ENCODE data around the gene CDH5.
"Not testable (repeated sequence)": the region's sequence is repeated elsewhere in the genome, so short reads cannot be mapped to it uniquely, and the experiment has no call there.

The CDH5 gene

DNA sequence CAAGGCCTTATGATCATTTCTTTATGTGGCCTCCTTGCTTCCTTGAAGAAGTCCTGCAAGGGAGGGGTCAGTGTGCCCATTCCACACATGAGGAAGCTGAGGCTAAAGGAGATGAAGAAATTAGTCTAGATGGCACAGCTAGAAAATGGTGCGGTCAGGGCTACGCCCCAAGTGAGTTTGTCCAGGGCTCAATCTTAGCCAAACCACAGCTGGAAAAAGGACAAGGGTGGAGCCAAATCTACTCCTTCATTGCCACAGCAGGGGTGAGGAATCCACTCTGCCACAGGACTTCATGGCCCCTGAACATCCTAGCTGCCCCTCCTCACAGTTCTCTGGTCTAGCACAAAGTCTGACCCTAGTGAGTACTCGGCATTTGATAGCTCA is 76.8 kb downstream of the CDH5 start:
- no peak overlapping the region for H3K27ac ChIP-seq
- no peak for DNase-seq (ENCODE audit: low spot score)
- TF ChIP-seq, protein P1, sequence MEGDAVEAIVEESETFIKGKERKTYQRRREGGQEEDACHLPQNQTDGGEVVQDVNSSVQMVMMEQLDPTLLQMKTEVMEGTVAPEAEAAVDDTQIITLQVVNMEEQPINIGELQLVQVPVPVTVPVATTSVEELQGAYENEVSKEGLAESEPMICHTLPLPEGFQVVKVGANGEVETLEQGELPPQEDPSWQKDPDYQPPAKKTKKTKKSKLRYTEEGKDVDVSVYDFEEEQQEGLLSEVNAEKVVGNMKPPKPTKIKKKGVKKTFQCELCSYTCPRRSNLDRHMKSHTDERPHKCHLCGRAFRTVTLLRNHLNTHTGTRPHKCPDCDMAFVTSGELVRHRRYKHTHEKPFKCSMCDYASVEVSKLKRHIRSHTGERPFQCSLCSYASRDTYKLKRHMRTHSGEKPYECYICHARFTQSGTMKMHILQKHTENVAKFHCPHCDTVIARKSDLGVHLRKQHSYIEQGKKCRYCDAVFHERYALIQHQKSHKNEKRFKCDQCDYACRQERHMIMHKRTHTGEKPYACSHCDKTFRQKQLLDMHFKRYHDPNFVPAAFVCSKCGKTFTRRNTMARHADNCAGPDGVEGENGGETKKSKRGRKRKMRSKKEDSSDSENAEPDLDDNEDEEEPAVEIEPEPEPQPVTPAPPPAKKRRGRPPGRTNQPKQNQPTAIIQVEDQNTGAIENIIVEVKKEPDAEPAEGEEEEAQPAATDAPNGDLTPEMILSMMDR (conservative IDR thresholded peaks at IDR 0.05; ENCODE audit: low read depth): no peak
- CTCF ChIA-PET: interaction anchor here (0.7 to 0.8 kb wide), 2 partner anchors 38 to 108 kb away, joined by 3 to 4 read pairs; no protein-coding TSS in a partner anchor
- POLR2A ChIA-PET (ENCODE audit: low non-redundant PET): no interaction called here

DNA sequence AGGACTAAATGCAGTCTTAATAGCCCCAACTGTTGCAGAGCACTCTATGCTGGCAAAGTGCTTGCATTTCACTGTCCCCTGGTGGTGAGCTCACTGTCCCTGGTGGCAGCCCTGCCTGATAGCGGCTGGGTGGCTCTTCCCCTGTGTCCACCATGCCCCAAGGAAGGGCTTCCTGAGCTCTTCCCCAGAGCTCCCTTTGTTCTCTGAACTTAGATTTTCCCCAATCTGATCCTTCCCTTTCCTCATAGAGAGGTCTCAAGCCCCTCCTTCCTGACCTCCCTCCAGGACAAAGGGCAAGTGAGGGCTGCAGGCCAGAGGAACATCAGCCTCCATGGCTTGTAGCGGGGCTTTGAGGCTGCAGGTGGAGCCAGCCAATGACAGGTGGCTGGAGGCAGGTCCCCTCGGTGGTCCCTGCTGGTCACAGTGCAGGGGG is 77.6 kb downstream of the CDH5 start:
- POLR2A ChIA-PET (ENCODE audit: low non-redundant PET): no interaction called here
- CTCF ChIA-PET: interaction anchor here (0.8 to 1.0 kb wide), 2 partner anchors 9 to 38 kb away, joined by 3 to 4 read pairs; no protein-coding TSS in a partner anchor
- TF ChIP-seq, protein P1 (conservative IDR thresholded peaks at IDR 0.05; ENCODE audit: low read depth): no peak
- DNase-seq (ENCODE audit: low spot score): no peak
- H3K27ac ChIP-seq: no peak overlapping the region

DNA sequence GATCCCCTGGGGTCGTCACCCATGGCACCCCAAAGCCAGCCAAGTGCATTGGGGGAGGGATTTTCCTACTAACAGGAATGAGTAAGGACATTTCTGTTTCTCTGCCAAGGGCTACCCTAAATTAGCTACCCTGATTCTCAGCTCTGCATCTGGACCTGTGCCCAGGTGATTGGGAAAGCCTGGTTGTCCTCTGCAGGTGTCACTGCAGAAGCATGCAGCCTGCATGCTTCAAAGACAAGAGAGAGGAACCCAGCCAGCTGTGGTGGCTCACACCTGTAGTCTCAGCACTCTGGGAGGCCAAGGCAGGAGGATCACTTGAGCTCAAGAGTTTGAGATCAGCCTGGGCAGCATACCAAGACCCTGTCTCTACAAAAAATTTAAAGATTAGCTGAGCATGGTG is 80.2 kb downstream of the CDH5 start:
- H3K27ac ChIP-seq: no peak overlapping the region
- POLR2A ChIA-PET (ENCODE audit: low non-redundant PET): no interaction called here
- DNase-seq (ENCODE audit: low spot score): no peak
- CTCF ChIA-PET: interaction anchor here (0.6 kb wide), 1 partner anchor 101 kb away, joined by 4 read pairs; no protein-coding TSS in a partner anchor
- TF ChIP-seq, protein P1 (conservative IDR thresholded peaks at IDR 0.05; ENCODE audit: low read depth): no peak

DNA sequence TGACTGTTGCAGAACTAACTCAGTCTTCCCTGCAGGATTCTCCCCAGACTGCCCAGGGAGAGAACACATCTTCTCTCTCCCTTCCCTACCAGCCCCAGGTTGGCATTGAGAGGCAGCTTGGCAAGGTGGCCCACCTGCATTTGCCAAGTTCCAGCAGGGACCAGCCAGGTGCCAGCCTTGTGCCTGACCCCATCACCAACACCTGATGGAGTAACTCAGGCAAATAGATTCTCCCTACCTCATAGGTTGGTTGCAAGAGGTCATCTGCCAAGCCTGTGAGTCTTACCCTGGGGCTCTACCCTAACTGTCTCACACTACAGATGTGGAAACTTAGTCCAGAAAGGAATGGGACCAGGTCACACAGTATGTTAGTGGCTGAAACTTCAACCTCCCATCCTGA is 81.0 kb downstream of the CDH5 start:
- no peak for DNase-seq (ENCODE audit: low spot score)
- CTCF ChIA-PET: interaction anchor here (1.0 kb wide), 1 partner anchor 41 kb away, joined by 3 read pairs; no protein-coding TSS in a partner anchor
- no peak overlapping the region for H3K27ac ChIP-seq
- TF ChIP-seq, protein P1 (conservative IDR thresholded peaks at IDR 0.05; ENCODE audit: low read depth): no peak
- POLR2A ChIA-PET (ENCODE audit: low non-redundant PET): no interaction called here

DNA sequence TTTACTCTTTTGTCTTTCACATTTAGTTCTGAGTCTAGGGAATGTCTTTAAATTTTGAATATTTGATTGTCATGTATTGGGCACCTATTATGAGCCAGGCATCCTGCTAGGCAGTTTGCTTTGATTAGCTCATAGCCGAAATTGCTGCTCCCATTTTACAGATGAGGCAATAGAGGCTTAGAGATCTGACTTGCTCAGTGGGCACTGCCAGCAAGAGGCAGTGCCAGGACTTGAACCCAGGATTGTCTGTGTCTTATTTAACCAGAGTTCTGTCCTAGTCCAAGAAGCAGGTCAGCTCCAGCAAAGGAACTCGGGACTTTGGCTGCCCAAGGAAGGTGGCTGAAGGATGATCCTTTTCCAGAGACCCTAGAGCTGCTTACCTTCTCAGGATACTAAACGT is 85.1 kb downstream of the CDH5 start:
- no peak overlapping the region for H3K27ac ChIP-seq
- no peak for DNase-seq (ENCODE audit: low spot score)
- ChIA-PET POLR2A (ENCODE audit: low non-redundant PET) (no interaction called here), CTCF (no interaction called here)
- TF ChIP-seq, protein P1 (conservative IDR thresholded peaks at IDR 0.05; ENCODE audit: low read depth): no peak

DNA sequence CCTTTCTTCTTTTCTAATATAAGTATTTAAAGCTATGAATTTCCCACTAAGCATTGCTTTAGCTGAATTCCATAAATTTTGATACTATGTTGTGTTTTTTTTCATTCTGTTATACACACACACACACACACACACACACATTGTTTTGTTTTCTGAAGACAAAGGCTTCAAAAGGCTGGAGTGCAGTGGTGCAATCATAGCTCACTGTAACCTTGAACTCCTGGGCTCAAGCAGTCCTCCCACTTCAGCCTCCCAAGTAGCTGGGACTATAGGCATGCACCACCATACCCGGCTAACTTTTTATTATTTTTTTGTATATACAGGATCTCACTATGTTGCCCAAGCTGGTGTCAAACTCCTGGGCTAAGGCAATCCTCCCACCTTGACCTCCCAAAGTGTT is 86.7 kb downstream of the CDH5 start:
- CTCF ChIA-PET: interaction anchor here (1.3 kb wide), 1 partner anchor 9 kb away, joined by 3 read pairs; no protein-coding TSS in a partner anchor
- DNase-seq (ENCODE audit: low spot score); H3K27ac ChIP-seq; POLR2A ChIA-PET (ENCODE audit: low non-redundant PET): not testable (repeated sequence)
